NOMO-1 treated with dmso at 0.1 percent for 144 hours (cell line): ENCODE data around the gene KCNAB1.
"Not testable (repeated sequence)": the region's sequence is repeated elsewhere in the genome, so short reads cannot be mapped to it uniquely, and the experiment has no call there.

Experiments used
- DNase-seq: peaks from one replicate; lab custom pipeline; 2025; ENCODE audit not compliant: unreplicated experiment; lab: John Stamatoyannopoulos, UW

Gene KCNAB1

DNA sequence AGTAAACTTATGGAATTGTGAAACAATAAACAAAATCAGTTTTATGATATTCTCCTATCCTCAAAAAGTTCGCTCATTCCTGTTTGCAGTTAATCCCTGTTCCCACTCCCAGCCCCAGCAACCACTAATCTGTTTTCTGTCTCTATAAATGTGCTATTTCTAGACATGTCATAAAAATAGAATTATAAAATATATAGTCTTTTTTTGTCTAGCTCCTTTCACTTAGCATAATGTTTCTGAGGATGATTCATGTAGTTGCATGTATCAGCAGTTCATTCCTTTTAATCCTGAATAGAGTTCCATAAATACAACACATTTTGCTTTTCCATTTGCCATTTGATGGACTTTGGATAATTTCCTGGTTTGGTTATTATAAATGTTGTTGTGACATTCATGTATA lies 140.0 kb downstream of the KCNAB1 start:
- DNase-seq, result no peak

DNA sequence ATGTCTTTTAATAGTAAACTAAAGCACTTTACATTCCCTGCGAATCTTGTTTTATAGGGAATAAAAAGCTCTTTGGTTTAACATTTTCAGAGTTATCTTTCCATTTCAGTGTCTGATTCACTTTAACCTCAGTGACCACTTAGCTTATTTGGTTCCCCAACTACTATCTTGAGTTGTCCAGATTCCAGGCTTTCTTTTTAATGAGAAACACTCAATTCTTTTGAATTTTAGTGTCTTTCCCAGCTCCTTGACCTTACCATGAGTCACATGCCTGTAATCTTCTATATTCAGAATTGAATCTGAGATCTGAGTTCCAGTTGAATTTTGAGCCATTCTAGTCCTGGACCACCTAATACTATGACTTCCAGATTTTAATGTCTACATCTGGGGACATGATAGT lies 144.4 kb downstream of the KCNAB1 start:
- no peak for DNase-seq

DNA sequence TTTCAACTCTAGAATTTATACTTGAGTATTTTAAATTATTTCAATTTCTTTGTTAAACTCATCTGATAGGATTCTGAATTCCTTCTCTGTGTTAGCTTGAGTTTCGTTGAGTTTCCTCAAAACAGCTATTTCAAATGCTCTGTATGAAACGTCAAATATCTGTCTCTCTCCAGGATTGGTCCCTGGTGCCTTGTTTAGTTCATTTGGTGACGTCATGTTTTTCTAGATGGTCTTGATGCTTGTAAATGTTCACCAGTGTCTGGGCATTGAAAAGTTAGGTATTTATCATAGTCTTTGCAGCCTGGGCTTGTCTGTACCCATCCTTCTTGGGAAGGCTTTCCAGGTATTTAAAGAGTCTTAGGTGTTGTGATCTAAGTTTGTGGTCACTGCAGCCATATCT lies 151.1 kb downstream of the KCNAB1 start:
- DNase-seq, result no peak

DNA sequence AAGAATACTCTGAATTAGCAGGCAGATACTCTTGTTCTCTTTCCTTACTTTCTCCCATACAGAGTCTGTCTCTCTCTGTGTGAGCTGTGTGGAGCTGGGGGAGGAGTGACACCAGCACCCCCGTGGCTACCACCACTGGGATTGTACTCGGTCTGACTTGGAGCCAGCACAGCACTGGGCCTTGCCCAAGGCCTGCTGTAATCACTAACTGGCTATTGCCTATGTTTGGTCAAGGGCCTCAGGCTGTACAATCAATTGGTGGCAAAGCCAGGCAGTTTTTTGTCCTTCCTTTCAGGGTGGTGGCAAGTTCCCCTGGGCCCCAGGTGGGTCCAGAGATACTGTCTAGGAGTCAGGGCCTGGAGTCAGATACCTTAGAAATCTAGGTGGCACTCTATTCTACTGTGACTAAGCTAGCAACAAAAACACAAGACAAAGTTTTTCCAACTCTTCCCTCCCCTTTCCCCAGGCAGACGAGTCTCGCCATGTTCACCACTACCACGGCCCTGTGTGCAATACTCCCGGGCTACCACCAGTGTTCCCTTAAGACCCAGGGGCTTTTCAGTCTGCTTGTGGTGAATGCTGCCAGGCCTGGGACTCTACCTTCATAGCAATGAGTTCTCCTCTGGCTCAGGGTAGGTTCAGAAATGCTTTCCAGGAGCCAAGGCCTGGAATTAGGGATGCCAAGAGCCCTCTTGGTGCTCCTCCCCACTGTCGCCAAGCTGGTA lies 151.8 kb downstream of the KCNAB1 start:
- no peak for DNase-seq

DNA sequence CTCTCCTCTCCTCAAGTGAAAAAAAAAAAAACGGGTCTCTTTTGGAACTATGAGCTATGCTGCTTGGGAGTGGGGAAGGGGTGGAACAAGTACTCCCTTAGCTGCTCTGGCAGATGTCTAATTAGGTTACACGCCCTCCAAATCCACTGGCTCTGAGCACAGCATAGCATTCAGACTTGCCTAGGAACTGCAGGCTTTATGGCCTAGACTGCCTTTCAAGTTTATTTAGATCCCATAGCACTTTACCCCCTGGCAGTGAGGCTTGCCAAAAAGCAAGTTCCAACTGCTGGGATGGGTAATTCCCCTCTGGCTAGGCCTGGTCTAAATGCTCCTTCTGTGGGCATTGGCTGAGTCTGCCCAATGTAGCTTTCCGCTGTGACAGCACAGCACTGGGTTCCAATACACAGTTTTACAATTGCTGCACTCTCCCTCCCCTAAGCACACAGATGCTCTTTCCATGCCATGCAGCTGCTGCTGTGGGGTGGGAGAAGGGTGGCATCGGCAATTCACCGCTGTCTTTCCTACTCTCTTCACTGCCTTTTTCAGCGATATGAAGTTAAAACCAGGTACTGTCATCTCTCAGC lies 152.8 kb downstream of the KCNAB1 start:
- DNase-seq, result no peak

DNA sequence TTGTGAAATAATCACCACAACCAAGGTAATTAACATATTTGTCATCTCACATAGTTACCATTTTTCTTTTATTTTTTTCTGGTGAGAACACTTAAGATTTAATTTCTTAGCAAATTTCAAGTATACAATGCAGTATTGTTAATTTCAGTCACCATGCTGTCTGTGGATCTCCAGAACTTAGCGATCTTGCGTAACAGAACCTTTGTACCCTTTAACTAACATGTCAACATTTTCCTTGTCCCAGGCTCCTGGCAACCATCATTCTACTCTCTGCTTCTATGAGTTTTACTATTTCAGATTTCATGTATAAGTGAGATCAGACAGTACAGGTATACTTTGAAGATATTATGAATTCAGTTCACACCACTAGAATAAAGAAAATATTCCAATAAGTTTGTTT lies 154.4 kb downstream of the KCNAB1 start:
- DNase-seq, result no peak

DNA sequence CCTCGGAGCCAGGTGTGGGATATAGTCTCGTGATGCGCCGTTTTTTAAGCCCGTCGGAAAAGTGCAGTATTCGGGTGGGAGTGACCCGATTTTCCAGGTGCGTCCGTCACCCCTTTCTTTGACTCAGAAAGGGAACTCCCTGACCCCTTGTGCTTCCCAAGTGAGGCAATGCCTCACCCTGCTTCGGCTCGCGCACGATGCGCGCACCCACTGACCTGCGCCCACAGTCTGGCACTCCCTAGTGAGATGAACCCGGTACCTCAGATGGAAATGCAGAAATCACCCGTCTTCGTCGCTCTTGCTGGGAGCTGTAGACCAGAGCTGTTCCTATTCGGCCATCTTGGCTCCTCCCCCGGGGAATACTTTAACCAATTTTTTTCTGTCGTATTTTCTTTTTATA lies 164.3 kb downstream of the KCNAB1 start:
- DNase-seq, result not testable (repeated sequence)

DNA sequence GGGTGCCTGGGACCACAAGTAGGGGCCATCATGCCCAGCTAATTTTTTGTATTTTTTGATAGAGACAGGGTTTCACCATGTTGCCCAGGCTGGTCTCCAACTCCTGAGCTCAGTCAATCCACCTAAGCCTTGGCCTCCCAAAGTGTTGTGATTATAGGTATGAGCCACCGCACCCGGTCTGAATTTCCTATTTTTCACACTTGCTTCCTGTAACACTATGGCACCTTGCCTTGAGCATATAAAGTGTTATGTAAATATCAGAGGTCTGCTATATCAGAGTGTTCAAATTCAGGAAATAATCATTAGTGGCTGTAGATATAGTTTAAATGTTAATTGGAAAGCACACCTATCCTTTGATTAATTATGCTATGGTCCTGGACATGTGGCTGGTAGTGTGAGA lies 165.2 kb downstream of the KCNAB1 start:
- no peak for DNase-seq

DNA sequence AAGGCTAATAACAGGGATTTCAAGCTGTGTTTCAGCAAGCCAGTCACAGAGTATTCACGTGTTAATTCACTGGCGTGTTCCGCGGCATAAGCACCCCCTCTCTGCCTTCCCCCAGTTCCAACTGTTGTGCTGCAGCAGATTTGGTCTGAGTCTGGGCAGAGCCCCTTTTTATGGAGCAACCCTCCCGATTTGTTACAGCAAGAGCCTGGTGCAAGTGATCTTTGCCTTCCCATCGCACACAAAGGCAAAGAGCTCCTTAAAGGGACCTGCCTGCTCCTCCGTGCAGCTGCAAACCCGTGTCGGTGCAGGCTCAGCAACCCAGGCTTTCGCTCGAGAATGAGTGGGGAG lies 170.5 kb downstream of the KCNAB1 start:
- DNase-seq, result no peak

DNA sequence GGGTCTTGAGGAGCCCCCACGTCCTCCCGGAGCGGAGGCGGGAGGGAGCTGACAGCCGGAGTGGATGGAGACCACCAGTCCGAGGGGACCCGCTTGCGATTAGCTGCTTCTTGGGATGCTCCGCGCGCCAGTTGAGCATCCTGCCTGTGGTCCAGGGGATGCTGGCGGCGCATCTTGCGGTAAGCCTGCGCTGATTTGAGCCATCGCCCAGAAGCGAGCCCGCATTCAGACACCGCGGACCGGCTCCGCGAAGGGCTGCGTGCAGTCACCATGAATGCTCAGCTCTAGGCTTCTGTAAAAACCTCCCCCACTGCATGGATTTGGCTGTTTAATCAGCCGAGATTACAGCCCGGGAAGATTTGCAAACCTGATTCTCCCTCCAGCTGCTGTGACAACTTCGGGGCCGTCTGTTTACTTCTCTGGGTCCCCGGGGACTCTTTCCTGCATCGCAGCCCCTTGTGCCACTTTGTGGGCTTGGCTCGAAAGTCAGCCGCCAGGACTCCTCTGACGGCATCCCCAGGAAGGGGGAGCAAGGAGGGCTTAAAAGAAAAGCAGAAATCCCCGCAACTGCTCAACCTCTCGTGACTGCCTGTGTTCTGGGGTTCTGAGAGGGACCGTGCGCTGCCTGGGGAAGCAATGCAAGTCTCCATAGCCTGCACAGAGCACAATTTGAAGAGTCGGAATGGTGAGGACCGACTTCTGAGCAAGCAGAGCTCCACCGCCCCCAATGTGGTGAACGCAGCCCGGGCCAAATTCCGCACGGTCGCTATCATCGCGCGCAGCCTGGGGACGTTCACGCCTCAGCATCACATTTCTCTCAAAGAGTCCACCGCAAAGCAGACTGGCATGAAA lies 171.1 kb downstream of the KCNAB1 start:
- DNase-seq, result no peak

DNA sequence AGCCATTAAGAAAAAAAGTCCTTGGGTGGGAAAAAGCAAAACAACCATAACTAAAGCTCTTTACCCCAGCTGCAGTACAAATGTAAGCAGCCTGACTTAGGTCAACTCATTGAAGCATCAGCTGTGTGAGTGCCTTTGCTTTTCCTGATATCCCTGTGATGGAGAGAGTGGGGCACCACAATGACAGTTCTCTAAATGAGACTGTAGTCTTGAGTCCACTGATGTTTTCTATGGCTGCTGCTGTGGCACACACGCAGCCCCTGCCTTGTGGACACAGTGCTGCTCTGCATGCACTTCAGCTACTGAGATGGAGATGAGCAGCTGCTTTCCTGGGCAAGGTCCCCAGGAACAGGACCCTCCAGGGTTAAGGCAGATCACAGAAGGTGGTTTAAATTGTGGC lies 173.2 kb downstream of the KCNAB1 start:
- DNase-seq, result no peak

DNA sequence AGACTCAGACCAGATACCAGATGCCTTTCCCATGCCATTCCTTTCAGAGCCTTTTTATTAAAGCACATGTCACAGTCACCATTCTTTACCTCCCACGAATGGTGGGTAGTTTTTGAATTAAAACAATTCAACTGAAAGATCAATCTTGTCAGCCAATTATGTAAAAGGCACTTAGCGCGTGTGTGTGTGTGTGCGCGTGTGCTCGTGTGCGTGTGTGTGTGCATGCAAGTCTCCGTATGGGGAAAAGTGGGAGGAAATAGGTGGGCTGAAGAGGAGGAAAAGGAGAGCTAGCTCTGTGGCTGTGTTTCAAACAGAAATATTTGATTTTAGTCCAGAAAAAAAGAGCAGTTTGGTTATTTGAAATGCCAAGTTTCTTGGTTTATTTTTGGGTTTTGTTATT lies 177.2 kb downstream of the KCNAB1 start:
- DNase-seq, result no peak

DNA sequence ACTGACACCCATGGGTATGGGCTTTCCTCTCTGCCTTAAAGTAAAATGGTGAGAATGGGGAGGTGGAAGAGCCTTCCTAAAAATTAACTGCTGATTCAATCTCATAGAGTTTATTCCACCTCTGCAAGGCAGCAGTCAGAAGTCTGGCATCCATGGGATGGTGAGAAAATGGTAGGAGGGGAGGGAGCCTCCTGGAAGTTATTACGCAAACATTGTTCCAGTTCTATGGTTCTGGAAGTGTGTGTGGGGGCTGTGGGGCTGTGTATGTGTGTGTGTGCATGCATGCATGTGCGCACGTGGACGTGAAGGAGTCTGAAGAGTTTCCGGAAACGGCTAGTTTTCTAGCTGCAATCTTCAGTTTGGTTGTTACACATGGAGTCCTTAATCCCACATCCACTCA lies 177.6 kb downstream of the KCNAB1 start:
- DNase-seq, result no peak

DNA sequence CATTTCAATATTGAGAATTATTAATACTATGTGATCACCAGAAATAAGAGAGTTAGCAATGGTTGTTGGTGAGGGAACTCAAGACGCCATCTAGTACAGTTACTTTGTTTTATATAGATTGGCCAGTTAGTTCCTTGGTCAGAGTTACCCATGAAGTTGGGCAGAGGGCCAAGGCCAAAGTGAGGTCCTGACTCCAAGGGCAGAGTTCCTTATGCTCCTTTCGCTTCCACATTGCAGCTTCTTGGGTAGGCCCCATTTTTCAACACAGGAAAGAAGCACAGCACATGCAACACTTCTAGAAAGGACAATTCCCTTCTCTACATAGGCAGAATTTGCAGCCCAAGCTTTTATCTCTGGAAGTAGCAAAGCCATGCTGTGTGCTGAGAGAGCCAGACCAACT lies 178.6 kb downstream of the KCNAB1 start:
- DNase-seq, result no peak

DNA sequence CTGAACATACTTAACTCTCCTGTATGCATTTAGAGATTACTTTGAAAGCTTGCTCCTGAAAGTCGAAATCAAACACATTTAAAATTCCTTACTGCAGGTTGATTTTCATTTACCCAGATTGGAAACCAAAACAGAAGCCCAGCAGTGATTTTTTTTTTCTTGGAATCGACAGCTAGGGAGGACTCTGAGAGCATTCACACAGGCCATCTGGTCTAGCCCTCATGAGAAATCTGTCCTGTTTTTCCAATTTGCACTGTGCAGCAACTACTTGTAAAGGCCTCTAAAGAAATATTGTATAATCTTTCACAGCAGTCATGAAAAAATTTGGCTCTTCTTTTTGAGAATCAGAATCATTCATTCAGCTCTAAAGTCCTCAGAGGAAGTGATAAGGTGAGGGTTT lies 179.2 kb downstream of the KCNAB1 start:
- no peak for DNase-seq

DNA sequence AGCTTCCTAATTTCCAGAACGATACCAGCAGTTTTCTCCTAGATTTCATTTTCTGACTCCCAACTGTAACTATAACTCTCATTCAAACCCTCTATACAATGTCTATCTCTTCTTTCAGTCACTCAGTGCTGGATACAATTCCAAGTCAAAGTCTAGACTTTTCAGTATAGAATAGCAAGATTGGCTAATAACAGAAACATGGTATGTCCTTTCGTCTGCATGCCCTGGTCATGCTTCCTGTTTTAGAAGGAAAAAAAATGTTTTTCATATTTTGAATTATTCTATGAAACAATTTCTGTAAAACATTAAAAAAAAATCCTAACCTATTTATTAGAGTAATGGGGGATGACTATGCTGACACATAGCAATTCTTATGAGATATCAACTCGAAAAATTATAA lies 180.0 kb downstream of the KCNAB1 start:
- DNase-seq, result no peak

DNA sequence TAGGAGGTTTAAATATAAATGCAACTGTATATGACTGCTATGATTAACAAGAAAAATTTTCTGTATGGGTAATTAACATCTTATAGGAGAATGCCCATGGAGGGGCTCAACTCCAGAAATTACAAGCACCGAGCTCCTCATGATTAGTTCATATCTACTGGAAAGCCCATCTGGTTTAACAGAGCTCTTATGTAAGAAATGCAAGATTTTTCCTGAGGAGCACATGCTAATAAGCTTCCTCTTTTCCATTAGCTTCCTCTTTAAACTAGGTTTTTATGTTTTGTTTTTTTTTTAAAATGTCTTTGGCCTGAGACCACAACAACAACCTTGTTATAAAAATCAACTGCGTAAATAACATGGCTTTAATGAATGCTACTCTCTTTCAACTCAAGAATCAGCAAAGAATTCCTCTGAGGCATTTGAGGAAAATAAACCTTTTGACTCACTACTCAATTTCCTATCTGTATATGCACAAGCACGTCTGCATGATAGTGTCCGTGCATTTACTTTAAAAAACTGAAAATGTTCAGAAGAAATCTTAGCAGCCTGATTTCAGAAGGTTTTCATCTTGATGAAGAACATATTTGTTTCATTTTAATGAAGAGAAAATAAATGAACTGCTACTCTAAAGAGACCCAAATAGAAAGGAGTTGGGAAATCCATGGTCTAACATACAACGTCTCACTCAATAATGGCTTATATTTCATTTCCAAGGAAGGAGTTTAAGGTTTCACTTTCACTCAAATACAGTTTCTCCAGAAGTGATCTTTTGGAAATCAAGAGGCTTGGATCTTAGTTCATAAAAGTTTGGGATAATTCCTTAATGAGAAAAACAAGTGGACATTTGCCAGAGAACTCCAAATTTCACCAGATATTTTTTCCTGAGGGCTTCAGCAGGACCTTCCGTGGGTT lies 180.8 kb downstream of the KCNAB1 start:
- peak; percentile 70 for DNase-seq

DNA sequence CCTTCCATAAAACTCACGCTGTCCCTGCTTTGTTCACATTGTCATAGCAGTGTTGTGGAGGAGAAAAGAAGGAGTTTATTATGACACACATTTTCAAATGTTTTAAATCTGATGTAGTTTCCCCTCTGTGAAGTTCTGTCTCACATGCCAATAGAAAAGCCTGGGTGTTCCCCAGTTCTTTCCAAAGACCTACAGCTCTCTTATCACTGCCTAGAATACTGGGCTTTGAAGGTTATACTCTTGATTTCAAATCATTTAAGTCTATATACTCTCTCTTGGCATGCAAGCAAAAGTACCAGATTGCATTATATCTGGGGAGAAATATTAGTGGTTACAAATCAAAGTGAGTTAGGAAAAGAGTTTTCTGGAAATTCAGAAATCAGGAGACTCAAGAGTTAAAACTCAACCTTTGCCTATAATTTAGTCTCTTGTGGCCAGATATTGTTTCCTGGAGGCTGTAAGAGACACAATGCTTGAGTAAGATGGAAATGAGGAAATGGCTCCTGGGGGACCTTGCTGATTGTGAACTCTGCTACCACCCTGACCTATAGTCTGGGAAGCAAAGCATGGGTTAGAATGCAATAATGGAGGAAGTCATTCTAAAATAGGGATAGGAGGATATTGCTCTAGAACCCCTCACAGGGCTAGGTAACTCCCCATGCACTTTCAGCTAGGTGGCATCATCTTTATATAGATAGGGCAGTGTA lies 182.8 kb downstream of the KCNAB1 start:
- DNase-seq, result peak; percentile 50

DNA sequence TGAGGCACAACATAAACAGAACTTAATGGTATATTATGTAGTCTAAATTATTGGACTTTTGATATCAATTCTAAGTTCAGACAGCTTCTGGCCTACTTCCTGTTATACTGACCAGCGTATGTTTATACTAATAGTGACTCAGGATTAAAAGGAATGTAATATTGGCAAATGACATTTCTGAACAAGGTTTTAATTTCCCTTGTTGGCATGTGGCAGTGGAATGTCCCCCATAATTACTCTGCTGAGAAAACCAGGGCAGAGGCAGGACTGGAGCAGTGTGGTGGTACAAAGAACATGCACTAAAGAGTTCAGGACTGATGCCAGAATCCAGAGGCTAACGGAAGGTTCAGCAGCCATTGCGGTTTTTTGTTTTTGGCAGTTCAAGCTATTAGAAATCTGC lies 184.0 kb downstream of the KCNAB1 start:
- no peak for DNase-seq

DNA sequence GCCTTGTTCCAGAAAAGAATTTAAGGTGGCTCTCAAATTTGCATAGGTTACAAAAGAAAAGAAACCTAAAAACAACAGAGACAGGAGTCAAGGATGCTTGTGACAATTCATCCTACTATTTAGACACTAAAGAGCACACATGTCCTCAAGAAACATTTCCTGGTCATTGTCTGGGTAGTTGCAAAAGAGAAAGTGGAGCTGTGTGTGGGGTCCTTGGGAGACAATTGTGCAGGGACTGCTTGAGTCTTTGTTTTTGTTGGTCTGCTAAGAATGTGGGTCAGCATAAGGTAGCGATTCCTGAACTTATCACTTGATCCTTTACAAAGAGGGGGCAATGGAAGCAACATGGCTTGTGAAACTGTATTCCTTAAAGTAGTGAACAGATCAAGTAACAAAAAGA lies 185.3 kb downstream of the KCNAB1 start:
- no peak for DNase-seq

DNA sequence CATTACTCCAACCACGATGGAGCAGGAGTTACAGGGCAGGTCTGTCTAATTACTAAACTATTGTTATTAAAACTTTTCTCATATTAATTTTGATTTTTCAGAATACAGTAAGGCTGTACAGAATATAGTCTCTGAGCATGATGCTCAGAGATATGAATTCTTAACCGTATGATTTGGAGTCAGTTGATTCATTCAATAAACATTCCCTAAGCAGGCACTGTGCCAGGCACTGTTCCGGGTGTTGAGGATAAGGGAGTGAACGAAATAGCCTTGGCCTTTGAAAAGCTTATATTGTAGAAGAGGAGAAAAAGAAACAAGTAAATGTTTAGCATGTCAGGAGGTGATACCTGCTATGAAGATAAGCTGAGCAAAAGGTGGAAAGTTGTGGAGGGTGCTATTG lies 187.3 kb downstream of the KCNAB1 start:
- no peak for DNase-seq
